NOMO-1 treated with dmso at 0.1 percent for 144 hours (cell line): ENCODE results near the gene EED.
A peak's percentile ranks its signal among the peaks of the same experiment; 100 is the strongest.
"Not testable (repeated sequence)": the region's sequence is repeated elsewhere in the genome, so short reads cannot be mapped to it uniquely, and the experiment has no call there.

Experiments used
- DNase-seq: peaks from one replicate; lab custom pipeline; 2025; ENCODE audit not compliant: unreplicated experiment; lab: John Stamatoyannopoulos, UW

EED gene

DNA sequence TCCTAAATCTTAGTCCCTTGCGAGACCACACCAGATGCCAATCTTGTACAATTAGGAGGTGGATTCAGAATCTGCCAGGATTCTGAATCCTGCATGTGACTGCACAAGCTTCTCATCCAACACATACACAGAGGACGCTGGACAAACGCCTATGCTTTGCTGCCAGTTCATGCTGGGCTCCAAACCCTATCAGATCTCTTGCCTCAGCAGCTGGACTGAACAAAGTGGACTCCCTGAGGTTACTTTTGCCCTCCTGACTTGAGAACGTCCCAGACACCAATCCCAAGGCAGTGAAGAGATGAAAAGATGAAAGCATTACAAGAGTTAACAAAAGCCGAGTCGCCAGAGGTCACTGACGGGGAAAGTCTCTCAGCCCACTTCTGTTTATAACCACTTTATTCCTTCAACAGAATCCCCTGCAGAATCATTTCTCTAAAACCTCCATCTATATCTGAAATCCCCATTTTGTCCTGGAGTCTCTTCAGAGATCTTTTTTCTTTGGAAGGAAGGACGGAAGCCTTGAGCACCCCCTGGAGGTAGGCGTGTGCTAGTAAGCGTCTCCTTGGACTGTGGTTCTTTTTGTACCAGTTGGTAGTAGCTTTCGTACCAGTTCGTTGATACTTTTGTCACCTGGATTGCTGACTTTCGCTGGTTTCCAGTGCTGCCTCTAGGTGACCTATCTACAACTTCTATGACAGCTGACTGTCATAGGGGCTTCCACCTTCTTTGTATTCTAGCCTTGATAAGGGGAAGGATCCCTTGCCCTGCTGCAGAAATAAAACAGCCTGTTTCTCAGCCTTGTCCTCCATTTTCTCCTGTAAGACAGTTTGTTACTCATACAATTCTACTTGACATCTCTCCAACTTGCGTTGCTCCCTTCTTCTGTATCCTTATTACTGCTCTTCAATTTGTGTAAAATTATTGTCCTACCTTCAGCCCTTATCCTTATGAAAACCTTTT is 26.1 kb upstream of the EED start:
- DNase-seq = peak; percentile 69

DNA sequence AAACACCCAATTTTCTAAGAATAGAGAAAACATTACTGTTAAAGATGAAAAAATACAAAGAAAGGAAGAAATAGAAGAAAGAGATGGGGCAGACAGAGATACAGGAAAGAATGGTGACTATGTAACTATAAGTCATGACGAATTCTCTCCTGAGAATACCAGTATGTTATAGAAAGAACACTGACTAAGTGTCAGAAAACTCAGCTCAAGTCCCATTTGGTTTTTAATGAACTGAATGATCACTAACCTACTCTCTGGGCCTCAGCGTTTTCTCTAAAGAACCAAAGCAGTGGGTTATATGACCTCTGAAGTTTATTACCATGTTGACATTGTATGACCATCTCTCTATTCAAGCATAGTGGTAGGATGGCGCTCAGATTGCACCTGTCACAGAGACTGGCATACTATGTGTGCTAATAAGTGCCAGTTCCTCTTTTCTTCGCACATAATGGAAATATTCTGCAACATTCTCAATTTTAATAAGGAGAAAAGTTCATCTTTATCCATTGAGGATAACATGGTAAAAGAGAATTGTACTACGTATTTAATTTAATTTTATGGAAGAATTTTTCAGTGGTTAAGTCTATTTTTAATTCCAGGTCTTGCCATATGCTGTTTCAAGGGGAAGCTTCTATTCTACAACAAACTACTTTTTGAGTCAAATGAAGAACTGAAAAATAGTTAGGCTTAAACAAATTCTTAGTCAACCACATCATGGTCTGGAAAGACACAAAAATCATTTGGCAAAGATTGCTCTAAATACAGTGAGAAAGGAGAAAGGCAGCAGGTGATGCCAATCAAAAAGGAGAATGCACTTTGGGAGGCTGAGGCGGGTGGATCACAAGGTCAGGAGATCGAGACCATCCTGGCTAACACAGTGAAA is 25.0 kb upstream of the EED start:
- DNase-seq = no peak

DNA sequence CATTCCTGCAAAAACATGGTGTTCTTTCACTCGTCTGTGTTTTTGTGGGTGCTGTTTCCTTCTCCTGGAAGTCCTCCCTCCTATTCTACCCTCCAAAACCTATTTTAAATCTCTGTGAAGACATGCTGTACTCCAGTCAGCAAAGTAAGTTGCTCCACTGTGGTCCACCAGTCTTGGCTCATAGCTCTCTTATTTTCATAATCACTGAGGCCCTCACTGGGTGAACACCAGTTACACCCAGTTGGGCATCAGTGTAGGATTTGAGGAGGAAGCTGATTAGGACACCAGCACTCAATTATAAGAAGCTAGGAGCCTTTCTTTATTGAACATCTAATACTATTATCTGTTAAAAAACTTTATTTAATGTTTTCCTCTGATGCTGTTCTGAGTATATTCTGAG is 23.9 kb upstream of the EED start:
- DNase-seq = no peak

DNA sequence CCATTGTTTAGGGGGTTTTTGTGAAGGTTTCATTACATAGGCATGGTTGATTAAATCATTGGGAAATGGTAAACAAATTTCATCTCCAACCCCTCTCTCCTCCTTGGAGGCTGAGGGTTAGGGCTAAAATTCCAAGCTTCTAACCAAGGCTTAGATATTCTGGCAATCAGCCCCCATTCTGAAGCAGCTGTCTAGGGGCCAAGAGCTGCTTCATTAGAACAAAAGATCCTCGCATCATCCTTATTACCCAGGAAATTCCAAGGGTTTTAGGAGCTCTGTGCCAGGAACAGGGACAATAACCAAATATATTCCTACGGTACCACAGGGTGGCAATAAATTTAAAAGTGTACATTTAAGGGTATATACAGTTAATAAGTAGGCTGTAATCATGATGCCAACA is 22.5 kb upstream of the EED start:
- DNase-seq = no peak

DNA sequence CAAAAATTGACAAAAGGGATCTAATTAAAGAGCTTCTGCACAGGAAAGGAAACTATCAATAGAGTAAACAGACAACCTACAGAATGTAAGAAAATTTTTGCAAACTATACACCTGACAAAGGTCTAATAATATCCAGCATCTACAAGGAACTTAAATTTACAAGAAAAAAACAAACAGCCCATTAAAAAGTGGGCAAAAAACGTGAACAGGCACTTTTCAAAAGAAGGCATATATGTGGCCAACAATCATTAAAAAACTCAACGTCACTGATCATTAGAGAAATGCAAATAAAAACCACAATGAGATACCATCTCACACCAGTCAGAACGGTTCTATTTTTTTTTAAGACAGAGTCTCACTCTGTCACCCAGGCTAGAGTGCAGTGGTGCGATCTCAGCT is 20.0 kb upstream of the EED start:
- not testable (repeated sequence) for DNase-seq

- DNase-seq = not testable (repeated sequence)
Observed at GRCh38 chr11:86225344-86225743, 19.2 kb upstream of the EED start.

DNA sequence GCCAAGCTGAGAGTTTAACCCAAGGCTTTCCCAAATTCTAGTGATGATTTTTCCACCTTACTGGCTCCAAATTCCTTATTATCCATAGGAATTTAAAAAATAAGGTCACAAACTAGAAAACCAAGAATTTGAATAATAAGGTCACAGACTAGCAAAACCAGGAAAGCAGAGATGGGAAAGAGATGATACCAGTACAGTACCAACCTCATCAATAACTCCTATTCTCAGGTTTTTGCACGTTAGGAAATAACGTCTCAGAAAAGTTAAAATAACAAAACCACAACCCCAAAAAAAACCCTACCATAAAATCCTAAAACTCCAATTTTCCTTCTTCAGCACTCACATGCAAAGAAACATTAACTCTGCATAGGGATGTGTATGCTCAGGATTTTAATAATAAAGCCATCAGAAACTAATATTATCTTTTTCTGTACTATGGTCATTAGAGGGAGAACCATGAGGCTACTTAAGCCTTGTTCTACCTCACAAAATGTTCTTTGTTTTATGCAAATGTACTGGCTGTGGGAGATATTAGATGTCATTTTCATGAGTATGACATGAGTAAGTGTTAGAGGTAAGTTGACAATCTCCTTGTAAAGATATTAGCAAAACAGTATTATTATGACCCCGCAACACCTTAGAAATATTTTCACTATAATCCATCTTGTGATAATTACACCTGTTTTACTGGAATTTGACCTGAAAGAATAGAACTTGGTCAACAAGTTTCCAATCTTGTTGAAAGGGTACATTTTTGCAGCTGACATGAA is 16.1 kb upstream of the EED start:
- DNase-seq = no peak

DNA sequence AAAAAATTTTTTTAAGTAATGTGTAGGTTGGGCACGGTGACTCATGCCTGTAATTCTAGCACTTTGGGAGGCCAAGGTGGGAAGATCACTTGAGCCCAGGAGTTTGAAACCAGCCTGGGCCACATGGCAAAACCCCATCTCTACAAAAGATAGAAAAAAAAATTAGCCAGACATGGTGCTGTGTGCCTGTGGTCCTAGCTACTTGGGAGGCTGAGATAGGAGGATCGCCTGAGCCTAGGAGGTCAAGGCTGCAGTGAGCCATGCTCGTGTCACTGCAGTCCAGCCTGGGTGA is 15.6 kb upstream of the EED start:
- DNase-seq = not testable (repeated sequence)

- DNase-seq = no peak
Observed at GRCh38 chr11:86230179-86230804, 14.3 kb upstream of the EED start.

DNA sequence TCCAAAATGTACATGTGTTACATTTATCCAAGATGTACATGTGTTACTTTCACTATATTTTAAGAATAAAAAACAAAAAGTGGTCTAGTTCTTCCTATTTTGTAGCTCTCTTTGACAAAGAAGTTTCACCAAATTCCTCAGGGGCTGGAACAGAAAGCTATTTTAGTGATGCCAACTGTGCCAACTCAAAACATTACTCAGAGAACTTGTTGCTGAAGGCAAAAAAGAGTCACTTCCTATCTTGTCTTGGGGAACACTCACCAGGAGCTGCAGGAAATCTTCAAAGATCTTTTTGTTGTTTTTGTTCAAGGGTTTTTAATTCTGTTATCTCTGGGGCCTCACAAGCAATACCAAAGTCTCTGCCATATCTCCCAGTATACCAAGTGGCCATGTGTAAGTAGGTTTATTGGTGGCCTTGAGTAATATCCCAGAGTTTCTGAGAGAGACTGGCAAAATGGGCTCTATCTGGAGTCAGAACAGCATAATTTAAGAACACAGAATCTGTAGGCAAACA is 13.6 kb upstream of the EED start:
- DNase-seq = no peak

DNA sequence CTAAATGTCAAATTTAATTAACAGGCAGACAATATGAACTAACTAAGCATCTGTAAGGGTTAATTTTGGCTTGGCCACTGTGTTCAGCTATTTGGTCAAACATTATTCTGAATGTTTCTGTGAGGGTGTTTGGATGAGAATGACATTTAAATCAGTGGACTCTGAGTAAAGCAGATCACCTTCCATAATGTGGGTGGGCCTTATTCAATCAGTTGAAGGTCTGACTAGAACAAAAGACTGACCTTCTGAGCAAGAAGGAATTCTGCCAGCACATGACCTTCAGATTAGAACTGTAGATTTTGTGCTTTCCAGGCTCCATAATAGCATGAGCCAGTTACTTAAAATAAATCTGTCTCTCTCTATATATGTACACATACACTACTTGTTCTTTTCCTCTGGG is 12.0 kb upstream of the EED start:
- no peak for DNase-seq

- no peak for DNase-seq
Observed at GRCh38 chr11:86234831-86235461, 9.6 kb upstream of the EED start.

GRCh38 chr11:86237267-86237804 is 7.2 kb upstream of the EED start:
- no peak for DNase-seq

GRCh38 chr11:86240164-86240563 is 4.4 kb upstream of the EED start:
- no peak for DNase-seq

DNA sequence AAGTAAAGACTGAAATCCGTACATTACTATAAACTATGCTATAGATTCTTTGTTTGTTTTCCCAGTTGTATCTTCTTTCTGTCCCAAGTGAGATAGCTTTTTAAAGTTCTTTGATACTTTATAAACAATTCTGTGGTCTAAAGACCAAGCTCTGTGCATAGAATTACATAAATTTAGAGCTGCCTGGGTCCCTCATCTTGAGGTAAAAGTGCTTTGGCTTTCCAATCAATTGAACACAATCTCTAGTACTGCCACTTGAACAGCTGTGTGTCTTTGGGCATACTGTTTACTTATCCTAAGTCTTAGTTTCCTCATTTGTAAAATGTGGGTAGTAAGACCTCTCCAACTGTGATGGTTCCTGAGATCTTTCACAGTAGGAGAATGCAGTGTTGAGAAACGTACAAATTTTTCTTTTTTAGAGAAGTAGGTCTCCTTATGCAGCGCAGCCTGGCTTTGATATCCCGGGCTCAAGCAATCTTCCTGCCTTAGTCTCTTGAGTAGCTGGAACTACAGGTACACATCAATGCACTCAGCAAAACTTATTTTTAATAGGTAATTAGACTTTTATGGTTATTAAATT is 2.5 kb upstream of the EED start:
- DNase-seq = no peak

DNA sequence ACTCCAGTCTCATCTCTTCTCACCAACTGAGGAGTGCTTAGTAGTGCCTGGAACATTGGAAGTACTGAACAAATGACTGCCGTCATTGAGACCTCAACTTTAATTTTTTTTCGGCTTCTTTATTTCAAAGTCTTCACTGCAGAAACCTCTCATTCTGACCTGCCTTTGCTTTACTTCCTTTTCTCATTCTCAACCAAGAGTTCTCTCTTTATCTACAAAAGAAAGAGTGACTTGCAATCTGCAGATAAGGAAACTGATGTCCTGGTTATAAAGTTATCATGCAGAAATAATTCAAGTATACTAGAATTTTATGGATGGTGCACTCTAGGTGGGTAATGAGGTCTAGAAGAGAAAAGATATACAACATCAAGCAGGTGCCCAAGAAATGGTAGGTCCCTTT is 1.2 kb upstream of the EED start:
- no peak for DNase-seq

GRCh38 chr11:86244063-86244521 is 461 bp upstream of the EED start:
- peak; percentile 87 for DNase-seq

GRCh38 chr11:86245369-86246292 is 1.1 kb downstream of the EED start:
- peak; percentile 72 for DNase-seq
